ENCODE data around the gene CYP27A1.

CYP27A1 gene

DNA sequence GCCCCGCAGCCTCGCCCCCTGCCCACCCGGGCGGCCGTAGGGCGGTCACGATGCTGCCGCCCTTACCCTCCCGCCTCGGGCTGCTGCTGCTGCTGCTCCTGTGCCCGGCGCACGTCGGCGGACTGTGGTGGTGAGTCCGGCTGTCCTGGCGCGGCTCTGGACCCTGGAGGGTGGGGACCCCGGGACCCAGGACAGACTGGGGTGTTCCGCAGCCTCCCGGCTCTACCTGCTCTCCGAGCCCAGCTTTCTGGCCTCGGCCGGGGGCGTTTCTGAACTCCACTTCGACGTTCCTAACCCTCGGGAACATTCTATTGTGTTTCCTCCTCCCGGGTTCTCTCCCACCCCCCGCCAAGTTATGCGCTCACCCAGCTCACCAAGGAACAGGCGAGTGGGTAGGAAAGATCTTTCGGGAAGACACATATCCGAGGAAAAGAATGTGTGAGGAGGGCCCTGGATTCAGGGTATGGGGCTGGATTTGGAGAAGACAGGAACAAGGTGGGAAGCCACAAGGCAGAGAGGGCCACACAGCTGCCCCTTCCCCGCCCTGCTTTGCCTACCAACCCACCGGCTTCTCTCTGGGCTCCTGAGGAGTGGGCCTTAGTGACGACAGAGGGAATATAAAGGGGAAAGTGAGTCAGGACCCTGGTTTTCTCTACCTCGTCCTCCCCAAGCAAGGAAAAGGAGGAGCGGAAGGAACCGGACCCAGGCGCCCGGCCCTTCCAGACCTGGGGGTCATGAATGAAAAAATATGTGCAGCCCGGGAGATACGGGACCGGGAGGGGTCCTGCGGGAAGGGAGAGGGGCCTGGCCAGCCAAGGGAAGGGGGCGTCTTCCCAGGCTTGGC is 78.3 kb downstream of the CYP27A1 start:
- no peak for DNase-seq

DNA sequence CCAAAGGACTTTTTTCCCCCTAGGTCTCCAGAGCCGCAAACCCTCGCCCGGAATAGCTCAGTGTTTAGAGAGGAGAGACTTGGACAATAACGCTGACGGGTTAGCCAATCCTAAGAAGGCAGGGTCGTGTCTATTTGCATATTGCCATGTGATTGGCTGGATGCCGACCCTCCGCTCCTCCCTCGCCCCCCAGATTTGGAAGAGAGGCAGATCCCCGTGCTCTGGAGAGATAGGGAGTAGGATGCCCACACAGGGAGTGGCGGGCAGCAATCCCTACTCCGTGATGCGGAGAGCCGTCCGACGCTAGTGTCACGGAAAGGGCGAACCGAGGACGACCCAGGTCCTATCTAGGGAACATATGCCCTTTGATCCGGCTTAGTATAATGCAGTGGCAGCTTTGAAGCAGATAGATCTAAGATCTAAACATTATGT is 79.0 kb downstream of the CYP27A1 start:
- DNase-seq = no peak

DNA sequence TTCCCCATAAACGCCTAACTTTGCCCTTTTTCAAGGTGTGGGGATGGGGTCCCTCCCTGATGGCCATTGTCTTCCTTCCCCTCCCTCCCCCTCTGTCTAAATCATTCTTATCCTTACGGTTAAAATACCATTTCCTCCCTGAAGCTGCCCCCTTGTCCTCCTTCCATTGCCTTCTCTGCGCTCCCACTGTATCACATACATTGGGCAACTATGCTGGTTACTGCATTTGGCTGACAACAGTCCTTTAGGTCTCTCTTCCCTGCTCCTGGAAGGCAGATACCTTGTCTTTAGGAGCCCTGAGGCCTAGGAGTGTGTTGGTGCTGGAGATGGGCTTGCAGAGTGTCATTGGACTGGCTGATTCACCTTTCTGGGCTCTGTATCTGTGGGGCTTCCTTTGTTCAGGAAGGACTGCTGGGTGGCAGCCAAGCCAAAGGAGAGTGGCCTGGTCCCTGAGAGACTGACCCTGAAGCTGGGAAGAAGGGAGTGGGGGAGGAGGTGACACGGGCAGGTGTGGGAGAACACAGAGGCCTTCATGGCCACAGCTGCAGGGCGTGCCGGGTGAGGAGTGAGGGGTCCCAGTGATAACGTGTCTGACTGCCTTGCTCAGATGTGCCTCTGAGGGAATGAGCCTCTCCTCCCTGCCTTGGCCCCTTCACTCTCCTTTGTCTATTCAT is 79.8 kb downstream of the CYP27A1 start:
- no peak for DNase-seq

DNA sequence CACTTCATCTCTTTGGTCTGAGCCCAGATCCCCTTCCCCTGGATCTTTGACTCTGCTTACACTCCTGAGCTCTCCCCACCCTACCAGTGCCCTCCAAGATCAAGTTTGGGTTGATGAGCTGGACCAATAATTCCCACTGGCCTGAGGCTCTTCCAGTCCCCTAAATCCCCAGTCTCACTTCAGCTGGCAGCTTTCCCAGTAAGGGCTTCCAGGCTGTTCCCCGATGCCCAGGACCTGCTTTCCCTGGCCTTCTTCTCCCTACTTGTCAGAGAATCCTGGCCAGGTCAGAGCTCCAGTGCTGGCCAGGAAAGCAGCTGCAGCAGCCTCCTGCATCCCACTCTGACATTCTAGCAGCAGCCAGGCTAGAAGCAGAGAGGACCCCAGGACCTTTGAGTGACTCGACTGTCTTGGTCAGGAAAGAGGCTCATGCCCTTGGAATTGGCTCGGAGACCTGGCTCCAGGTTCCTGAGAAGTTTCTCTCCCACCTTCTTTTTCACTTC is 81.1 kb downstream of the CYP27A1 start:
- DNase-seq = no peak

Data from CD4-positive, alpha-beta T cell treated with Interleukin-4 for 1 hour (primary cell).